HL-60 (cell line): Measurements from ENCODE around the gene RECK.

Experiments used
- DNase-seq, 2 experiments: peaks; one replicate each; pipeline ENCODE4 v3.0.0-alpha.2; 2010 to 2020; ENCODE audit warnings: low read depth in 1 of 2, low spot score in 1 of 2
- H3K27ac ChIP-seq: fragments of 250-450 bp; sonication (Bioruptor Pico); replicated peaks from 2 replicates; pipeline ENCODE4 v1.5.1; 2020; ENCODE audit warnings: mild to moderate bottlenecking, moderate library complexity
- H3K27me3 ChIP-seq: fragments of 250-450 bp; sonication (Bioruptor Pico); 2 replicates; pipeline ENCODE4 v1.5.1; 2021; ENCODE audit warnings: mild to moderate bottlenecking, moderate library complexity; ENCODE audit not compliant: insufficient read depth, poor library complexity, severe bottlenecking
- H3K4me3 ChIP-seq: replicated peaks from 2 replicates; pipeline ENCODE4 v1.5.1; 2011; ENCODE audit warnings: mild to moderate bottlenecking, control low read depth, low read length; ENCODE audit not compliant: insufficient read depth
- GABPA ChIP-seq: IDR thresholded peaks from 2 replicates; pipeline ENCODE4 v1.6.1; 2012; ENCODE audit warnings: low read depth
- POLR2AphosphoS5 ChIP-seq: IDR thresholded peaks from 2 replicates; pipeline ENCODE4 v1.6.1; 2012; ENCODE audit warnings: low read depth
- REST ChIP-seq: IDR thresholded peaks from 2 replicates; pipeline ENCODE4 v1.6.1; 2012; ENCODE audit warnings: low read depth; ENCODE audit not compliant: insufficient replicate concordance
- SPI1 ChIP-seq: IDR thresholded peaks from 2 replicates; pipeline ENCODE4 v1.6.1; 2012; ENCODE audit warnings: low read depth, mild to moderate bottlenecking, borderline replicate concordance
- TF ChIP-seq, protein P1 (sequence below): IDR thresholded peaks from one replicate; pipeline ENCODE4 v1.5.1; 2011; ENCODE audit warnings: low read length, control low read depth, inconsistent platforms; ENCODE audit not compliant: insufficient read depth

Gene RECK

DNA sequence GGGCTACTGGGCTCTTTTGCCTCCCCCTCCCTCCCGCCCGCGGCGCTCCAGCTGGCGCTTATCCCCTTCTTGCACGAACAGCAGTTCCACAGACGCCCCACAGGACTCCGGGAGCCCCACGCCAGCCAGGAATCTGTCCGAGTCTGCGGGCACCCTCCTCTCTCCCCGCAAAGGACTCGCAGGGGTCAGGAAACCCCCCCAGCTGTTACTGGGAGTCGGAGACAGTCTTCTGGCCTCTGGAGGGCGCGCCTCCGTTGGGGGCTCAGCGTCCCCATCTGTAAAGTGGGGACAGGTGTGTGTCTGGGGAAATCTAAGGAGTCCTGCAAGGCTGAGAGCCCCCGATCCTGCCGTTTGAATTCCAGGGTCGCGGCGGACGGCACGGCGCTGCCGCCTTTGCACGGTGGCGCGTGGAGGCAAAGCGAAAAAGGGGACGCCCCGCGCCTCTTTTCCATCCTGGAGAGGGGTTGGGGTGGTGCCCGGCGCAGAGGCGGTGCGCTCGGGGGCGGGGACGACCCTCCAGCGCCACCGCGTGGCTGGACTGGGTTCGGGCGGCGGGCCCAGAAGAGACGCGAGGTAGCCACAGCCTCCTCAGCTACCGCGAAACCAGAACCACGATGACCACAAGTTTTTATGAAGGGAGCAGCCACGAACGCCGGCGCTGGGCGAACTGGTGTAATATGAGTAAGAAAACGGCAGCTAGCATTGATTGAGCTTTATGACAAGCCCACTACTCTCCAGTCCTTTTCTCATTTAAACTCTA, 129.6 kb downstream of the RECK start:
- DNase-seq: peak; percentile 71 to 83
- no peaks in the 10 kb centered on the region for H3K27me3 ChIP-seq
- TF ChIP-seq, protein P1, sequence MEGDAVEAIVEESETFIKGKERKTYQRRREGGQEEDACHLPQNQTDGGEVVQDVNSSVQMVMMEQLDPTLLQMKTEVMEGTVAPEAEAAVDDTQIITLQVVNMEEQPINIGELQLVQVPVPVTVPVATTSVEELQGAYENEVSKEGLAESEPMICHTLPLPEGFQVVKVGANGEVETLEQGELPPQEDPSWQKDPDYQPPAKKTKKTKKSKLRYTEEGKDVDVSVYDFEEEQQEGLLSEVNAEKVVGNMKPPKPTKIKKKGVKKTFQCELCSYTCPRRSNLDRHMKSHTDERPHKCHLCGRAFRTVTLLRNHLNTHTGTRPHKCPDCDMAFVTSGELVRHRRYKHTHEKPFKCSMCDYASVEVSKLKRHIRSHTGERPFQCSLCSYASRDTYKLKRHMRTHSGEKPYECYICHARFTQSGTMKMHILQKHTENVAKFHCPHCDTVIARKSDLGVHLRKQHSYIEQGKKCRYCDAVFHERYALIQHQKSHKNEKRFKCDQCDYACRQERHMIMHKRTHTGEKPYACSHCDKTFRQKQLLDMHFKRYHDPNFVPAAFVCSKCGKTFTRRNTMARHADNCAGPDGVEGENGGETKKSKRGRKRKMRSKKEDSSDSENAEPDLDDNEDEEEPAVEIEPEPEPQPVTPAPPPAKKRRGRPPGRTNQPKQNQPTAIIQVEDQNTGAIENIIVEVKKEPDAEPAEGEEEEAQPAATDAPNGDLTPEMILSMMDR: peak; percentile 64
- TF ChIP-seq POLR2AphosphoS5: no peak; the same call in 1 of the 2 replicates
- no peak overlapping the region for H3K27ac ChIP-seq
- peak overlapping the region; percentile 20; the same call in 1 of the 2 replicates for H3K4me3 ChIP-seq

DNA sequence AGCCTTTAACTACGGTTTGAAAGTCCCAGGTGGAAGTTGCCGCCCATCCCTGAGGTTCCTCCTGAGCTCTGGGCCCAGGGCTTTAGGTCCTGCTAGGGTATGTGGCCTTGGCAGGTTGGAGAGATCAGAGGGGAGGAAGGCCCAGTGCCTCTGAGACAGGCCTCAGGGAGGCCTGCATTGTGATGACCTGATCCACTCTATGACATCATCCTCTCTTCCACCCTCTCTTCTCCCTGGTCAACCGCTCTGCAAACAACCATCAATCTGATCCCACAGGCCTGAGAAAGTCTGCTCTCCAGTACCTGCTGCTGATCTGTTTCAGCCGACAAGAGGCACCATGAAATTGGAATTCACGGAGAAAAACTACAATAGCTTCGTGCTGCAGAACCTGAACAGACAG, 132.5 kb downstream of the RECK start, which contains the start of gene CCIN:
Gene CCIN, plus strand, starts transcription at position 223 of the 400 bp plus-strand sequence. Its CDS starts 115 bp downstream, at position 338.
- H3K27me3 ChIP-seq: no peaks in the 10 kb centered on the region
- no peak within 1 kb of the TSS for H3K4me3 ChIP-seq
- no peak within 1 kb of the TSS for H3K27ac ChIP-seq
- no peak for DNase-seq
- TF ChIP-seq, protein P1: no peak
- TF ChIP-seq POLR2AphosphoS5: no peak
- no peak for TF ChIP-seq REST
- no peak for TF ChIP-seq GABPA
- no peak for TF ChIP-seq SPI1

GRCh38 chr9:36169708-36170107, 133.0 kb downstream of the RECK start:
- Histone ChIP-seq H3K27ac (no peak overlapping the region), H3K4me3 (no peak overlapping the region), H3K27me3 (no peaks in the 10 kb centered on the region)
- peak; percentile 81 to 90 for DNase-seq
- no peak for TF ChIP-seq REST
- TF ChIP-seq GABPA: no peak
- TF ChIP-seq SPI1: peak; percentile 80; the same call in 1 of the 2 replicates

DNA sequence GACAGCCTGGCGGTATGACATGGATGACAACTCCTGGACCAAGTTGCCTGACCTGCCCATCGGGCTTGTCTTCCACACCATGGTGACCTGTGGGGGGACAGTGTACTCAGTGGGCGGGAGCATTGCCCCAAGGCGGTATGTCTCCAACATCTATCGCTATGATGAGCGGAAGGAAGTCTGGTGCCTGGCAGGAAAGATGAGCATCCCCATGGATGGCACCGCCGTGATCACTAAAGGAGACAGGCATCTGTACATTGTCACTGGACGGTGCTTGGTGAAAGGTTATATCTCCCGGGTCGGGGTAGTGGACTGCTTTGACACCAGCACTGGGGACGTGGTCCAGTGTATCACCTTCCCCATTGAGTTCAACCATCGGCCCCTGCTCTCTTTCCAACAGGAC, 133.8 kb downstream of the RECK start:
- H3K27me3 ChIP-seq: no peaks in the 10 kb centered on the region
- TF ChIP-seq POLR2AphosphoS5: no peak
- TF ChIP-seq GABPA: no peak
- TF ChIP-seq, protein P1: no peak
- no peak for TF ChIP-seq SPI1
- TF ChIP-seq REST: no peak
- DNase-seq: no peak
- H3K27ac ChIP-seq: no peak overlapping the region
- no peak overlapping the region for H3K4me3 ChIP-seq
